Daoy (cell line): ENCODE measurements around the gene XYLT1. TPM values are rescaled to one million over a fixed set of nuclear protein-coding genes. Genes with fewer than 3 reads are reported as not detected.

Experiments
- DNase-seq: peaks from one replicate; pipeline ENCODE4 v3.0.0-alpha.2; 2015; ENCODE audit warnings: low read depth
- total RNA-seq: library from RNA; depleted of rRNA; stranded (reverse); fragments of >200 nt; shearing (Covaris generic); gene quantifications from 2 replicates; pipeline ENCODE4 v1.2.3, GENCODE V29; 2014

The XYLT1 gene
- total RNA-seq, 1 experiment from 2014 or later = 6.9 TPM

GRCh38 chr16:17457997-17458396 lies 12.8 kb downstream of the XYLT1 start:
- no peak for DNase-seq

- DNase-seq = no peak
Observed at GRCh38 chr16:17457513-17457912, 13.2 kb downstream of the XYLT1 start.

GRCh38 chr16:17454162-17454730 lies 16.5 kb downstream of the XYLT1 start:
- no peak for DNase-seq

GRCh38 chr16:17453364-17454038 lies 17.3 kb downstream of the XYLT1 start:
- no peak for DNase-seq

GRCh38 chr16:17452922-17453321 lies 17.8 kb downstream of the XYLT1 start:
- no peak for DNase-seq

- no peak for DNase-seq
Observed at GRCh38 chr16:17451843-17452242, 18.9 kb downstream of the XYLT1 start.

GRCh38 chr16:17450291-17450690 lies 20.5 kb downstream of the XYLT1 start:
- DNase-seq = no peak

- no peak for DNase-seq
Observed at GRCh38 chr16:17448640-17449638, 21.8 kb downstream of the XYLT1 start.

- no peak for DNase-seq
Observed at GRCh38 chr16:17447101-17447569, 23.6 kb downstream of the XYLT1 start.

GRCh38 chr16:17446661-17447060 lies 24.1 kb downstream of the XYLT1 start:
- no peak for DNase-seq

- no peak for DNase-seq
Observed at GRCh38 chr16:17445421-17445820, 25.3 kb downstream of the XYLT1 start.

GRCh38 chr16:17444658-17445057 lies 26.1 kb downstream of the XYLT1 start:
- no peak for DNase-seq

GRCh38 chr16:17440131-17440530 lies 30.6 kb downstream of the XYLT1 start:
- no peak for DNase-seq

- no peak for DNase-seq
Observed at GRCh38 chr16:17439580-17439979, 31.2 kb downstream of the XYLT1 start.

- no peak for DNase-seq
Observed at GRCh38 chr16:17437981-17438380, 32.8 kb downstream of the XYLT1 start.

- no peak for DNase-seq
Observed at GRCh38 chr16:17437127-17437720, 33.5 kb downstream of the XYLT1 start.

- no peak for DNase-seq
Observed at GRCh38 chr16:17435318-17435717, 35.4 kb downstream of the XYLT1 start.

GRCh38 chr16:17433577-17434451 lies 36.9 kb downstream of the XYLT1 start:
- DNase-seq = no peak

- DNase-seq = no peak
Observed at GRCh38 chr16:17432901-17433576, 37.7 kb downstream of the XYLT1 start.

GRCh38 chr16:17431968-17432625 lies 38.7 kb downstream of the XYLT1 start:
- DNase-seq = no peak
